GM13976 (cell line): ENCODE measurements around the gene SKIC2.

Experiments
- DNase-seq: peaks from one replicate; pipeline ENCODE4 v3.0.0; 2012; ENCODE audit warnings: low spot score
- CTCF ChIP-seq: IDR thresholded peaks from 2 replicates; pipeline ENCODE4 v1.5.1; 2012; ENCODE audit warnings: borderline replicate concordance, mild to moderate bottlenecking; ENCODE audit not compliant: insufficient read depth; ENCODE audit errors: extremely low read depth, missing control alignments, control extremely low read depth
- in situ Hi-C: fragments of 300-500 bp; cut with MboI; formaldehyde crosslinking; loops from one replicate; pipeline ENCODE4 v1.12.0; 2022; ENCODE audit warnings: low sequenced_read_pairs, mixed read lengths, inconsistent platforms; ENCODE audit not compliant: unreplicated experiment

The SKIC2 gene

GRCh38 chr6:31948753-31949413 lies 10.1 kb upstream of the SKIC2 start:
- DNase-seq: no peak
- in situ Hi-C loops: no loop called here
- TF ChIP-seq CTCF: no peak

- no peak for DNase-seq
- in situ Hi-C loops: loop anchor here (10.0 kb wide), 1 partner anchor 265 kb away; the partner anchor contains the start of gene LY6G5C
- TF ChIP-seq CTCF: no peak
These were observed 8.9 kb upstream of the SKIC2 start for GRCh38 chr6:31949926-31950548.

GRCh38 chr6:31952140-31952805 lies 6.7 kb upstream of the SKIC2 start:
- peak; percentile 60 for DNase-seq
- TF ChIP-seq CTCF: peak; percentile 75
- in situ Hi-C loops: loop anchor here (10.0 kb wide), 1 partner anchor 267 kb away; the partner anchor contains the start of gene LY6G5C

- no peak for TF ChIP-seq CTCF
- in situ Hi-C loops: loop anchor here (10.0 kb wide), 1 partner anchor 268 kb away; the partner anchor contains the start of gene LY6G5C
- no peak for DNase-seq
These were observed 6.1 kb upstream of the SKIC2 start for GRCh38 chr6:31952890-31953289.

- no peak for DNase-seq
- in situ Hi-C loops: loop anchor here (10.0 kb wide), 1 partner anchor 270 kb away; the partner anchor contains the start of gene LY6G5C
- no peak for TF ChIP-seq CTCF
These were observed 4.5 kb upstream of the SKIC2 start for GRCh38 chr6:31954511-31954910.

GRCh38 chr6:31956796-31957195 lies 2.2 kb upstream of the SKIC2 start:
- no peak for DNase-seq
- in situ Hi-C loops: loop anchor here (10.0 kb wide), 1 partner anchor 272 kb away; the partner anchor contains the start of gene LY6G5C
- TF ChIP-seq CTCF: no peak
